ENCODE data around the gene RNASEH2C. TPM values are rescaled to one million over a fixed set of nuclear protein-coding genes. Genes with fewer than 3 reads are reported as not detected.

Gene RNASEH2C
- total RNA-seq, 2 experiments from 2014 or later, result 101 to 109 TPM

DNA sequence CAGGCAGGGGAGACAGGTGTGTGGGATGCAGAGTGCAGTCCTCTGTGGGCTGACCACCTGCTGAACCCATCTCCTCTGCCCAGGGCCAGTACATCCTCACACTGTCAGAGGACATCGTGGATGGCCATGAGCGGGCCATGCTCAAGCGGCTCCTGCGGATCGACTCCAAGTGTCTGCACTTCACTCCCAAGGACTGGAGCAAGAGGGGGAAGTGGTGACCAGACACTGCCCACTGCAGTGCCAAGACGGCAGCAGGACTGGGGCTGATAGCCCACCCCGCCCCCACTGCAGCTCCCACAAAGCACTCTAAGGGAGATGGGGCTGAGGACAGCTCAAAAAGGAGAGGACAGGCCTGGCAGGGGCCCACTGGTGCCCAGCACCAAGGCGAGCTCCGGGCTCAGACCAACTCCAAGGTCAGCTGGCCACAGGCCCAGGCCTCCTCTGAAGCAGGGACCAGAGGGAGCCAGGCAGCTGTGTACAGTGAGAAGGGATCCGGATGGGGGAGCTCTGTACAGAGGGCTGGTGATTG, 1.6 kb downstream of the RNASEH2C start:
- ATAC-seq (no peak), DNase-seq (no peak)
- H3K9me3 Mint-ChIP-seq, result no peaks in the 10 kb centered on the region
- no peaks in the 10 kb centered on the region for H3K27me3 Mint-ChIP-seq
- peaks cover 54% of the 10 kb centered on the region for H3K36me3 Mint-ChIP-seq (ENCODE audit: low read depth)
- intact Hi-C loops (cut with micrococcal nuclease), result no loop called here
- H3K4me3 Mint-ChIP-seq, result peak overlapping the region; percentile 88
- peak overlapping the region; percentile 96 for H3K27ac Mint-ChIP-seq
- CTCF ChIA-PET, result interaction anchor here (1.2 to 5.4 kb wide), 8 partner anchors 8 to 141 kb away, joined by 4 to 36 read pairs (median 8); partner anchors contain the start of genes KAT5, MUS81 and SNX32
- H3K4me1 Mint-ChIP-seq (ENCODE audit: low read depth), result peaks cover 22% of the 10 kb centered on the region
- POLR2A ChIA-PET, result interaction anchor here (0.7 to 4.2 kb wide), 13 partner anchors 7 to 144 kb away, joined by 3 to 22 read pairs (median 3); partner anchors contain the start of genes KAT5 and MUS81
- TF ChIP-seq, protein P1, sequence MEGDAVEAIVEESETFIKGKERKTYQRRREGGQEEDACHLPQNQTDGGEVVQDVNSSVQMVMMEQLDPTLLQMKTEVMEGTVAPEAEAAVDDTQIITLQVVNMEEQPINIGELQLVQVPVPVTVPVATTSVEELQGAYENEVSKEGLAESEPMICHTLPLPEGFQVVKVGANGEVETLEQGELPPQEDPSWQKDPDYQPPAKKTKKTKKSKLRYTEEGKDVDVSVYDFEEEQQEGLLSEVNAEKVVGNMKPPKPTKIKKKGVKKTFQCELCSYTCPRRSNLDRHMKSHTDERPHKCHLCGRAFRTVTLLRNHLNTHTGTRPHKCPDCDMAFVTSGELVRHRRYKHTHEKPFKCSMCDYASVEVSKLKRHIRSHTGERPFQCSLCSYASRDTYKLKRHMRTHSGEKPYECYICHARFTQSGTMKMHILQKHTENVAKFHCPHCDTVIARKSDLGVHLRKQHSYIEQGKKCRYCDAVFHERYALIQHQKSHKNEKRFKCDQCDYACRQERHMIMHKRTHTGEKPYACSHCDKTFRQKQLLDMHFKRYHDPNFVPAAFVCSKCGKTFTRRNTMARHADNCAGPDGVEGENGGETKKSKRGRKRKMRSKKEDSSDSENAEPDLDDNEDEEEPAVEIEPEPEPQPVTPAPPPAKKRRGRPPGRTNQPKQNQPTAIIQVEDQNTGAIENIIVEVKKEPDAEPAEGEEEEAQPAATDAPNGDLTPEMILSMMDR (IDR thresholded peaks at IDR 0.05), result no peak

DNA sequence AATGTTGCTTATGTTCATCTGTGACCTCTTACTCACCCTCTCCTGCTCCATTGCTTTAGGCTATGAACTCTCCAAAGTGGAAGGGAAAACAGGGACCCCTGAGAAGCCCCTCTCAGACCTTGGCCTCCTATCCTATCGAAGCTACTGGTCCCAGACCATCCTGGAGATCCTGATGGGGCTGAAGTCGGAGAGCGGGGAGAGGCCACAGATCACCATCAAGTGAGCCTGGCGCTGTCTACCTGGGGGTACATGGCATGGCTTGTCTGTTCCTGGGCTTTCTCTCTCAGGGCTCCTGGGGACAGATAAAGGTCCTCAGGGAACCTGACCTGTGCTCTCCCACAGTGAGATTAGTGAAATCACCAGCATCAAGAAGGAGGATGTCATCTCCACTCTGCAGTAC, 2.1 kb downstream of the RNASEH2C start:
- no peaks in the 10 kb centered on the region for H3K9me3 Mint-ChIP-seq
- CTCF ChIA-PET, result interaction anchor here (1.1 to 2.6 kb wide), 3 partner anchors 61 to 141 kb away, joined by 4 to 27 read pairs (median 5); partner anchors contain the start of gene MUS81
- H3K27me3 Mint-ChIP-seq, result no peaks in the 10 kb centered on the region
- peaks cover 57% of the 10 kb centered on the region for H3K36me3 Mint-ChIP-seq (ENCODE audit: low read depth)
- H3K4me3 Mint-ChIP-seq, result peak overlapping the region; percentile 88
- TF ChIP-seq, protein P1 (IDR thresholded peaks at IDR 0.05), result no peak
- DNase-seq (no peak), ATAC-seq (no peak)
- POLR2A ChIA-PET, result interaction anchor here (1.2 to 1.4 kb wide), 2 partner anchors 11 to 100 kb away, joined by 3 read pairs; no protein-coding TSS in a partner anchor
- peak overlapping the region; percentile 96 for H3K27ac Mint-ChIP-seq
- H3K4me1 Mint-ChIP-seq (ENCODE audit: low read depth), result peaks cover 25% of the 10 kb centered on the region
- intact Hi-C loops (cut with micrococcal nuclease), result no loop called here

DNA sequence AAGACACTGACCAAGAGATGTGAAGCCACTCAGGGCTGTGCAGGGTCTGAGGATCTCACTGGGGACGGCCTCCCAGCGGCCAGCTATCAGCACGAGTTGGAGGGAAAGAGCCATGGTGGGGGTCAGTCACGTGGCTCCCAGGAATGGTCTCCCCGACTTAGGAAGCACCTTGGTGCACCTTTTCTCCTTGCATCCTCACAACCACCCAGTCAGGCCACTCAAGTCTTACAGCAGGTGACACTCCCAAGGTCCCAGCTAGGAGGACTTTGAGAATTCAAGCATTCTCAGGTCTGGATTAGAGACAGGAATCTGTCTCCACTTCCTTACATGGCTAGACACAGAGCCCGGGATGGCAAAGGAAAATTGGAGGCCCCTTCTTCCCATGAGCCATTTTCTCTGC, 2.7 kb downstream of the RNASEH2C start:
- Mint-ChIP-seq H3K4me3 (no peak overlapping the region), H3K27me3 (no peaks in the 10 kb centered on the region), H3K36me3 (ENCODE audit: low read depth) (peaks cover 63% of the 10 kb centered on the region), H3K9me3 (no peaks in the 10 kb centered on the region), H3K4me1 (ENCODE audit: low read depth) (peaks cover 31% of the 10 kb centered on the region), H3K27ac (peak overlapping the region; percentile 9)
- ATAC-seq, result no peak
- DNase-seq, result no peak
- intact Hi-C loops (cut with micrococcal nuclease), result no loop called here
- TF ChIP-seq, protein P1 (IDR thresholded peaks at IDR 0.05), result no peak
- ChIA-PET POLR2A (interaction anchor here (1.0 to 1.4 kb wide), 2 partner anchors 11 to 57 kb away, joined by 3 read pairs; no protein-coding TSS in a partner anchor), CTCF (interaction anchor here (1.1 to 1.3 kb wide), 2 partner anchors 52 to 62 kb away, joined by 5 read pairs; no protein-coding TSS in a partner anchor)

DNA sequence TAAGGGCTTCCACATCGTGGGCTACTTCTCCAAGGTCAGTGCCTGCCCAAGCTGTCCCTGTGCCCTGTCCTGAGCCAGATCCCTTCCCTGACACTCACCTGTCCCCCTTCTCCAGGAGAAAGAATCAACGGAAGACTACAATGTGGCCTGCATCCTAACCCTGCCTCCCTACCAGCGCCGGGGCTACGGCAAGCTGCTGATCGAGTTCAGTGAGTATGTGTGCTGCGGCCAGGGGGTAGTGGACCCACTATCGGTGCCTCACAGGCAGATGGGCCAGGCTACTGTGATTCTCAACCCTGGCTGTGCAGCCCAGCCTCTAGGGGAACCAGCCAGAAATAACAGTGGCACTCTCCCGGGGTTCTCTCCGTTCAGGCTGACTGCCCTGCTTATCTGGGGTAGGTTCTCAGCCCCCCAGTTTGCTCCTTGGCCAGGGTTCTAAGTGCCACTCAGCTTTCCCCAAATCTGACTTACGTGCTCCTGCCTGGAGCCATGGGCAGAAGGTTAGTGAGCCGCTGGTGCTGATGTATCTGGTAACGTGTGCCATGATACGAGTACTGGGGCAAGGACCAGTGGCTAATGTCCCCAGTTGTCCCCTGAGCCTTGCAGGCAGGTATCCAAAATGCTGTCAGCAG, 3.7 kb downstream of the RNASEH2C start:
- intact Hi-C loops (cut with micrococcal nuclease), result no loop called here
- ChIA-PET POLR2A (interaction anchor here (0.9 kb wide), 3 partner anchors 11 to 60 kb away, joined by 3 to 4 read pairs (median 3); no protein-coding TSS in a partner anchor), CTCF (interaction anchor here (1.3 kb wide), 1 partner anchor 53 kb away, joined by 5 read pairs; no protein-coding TSS in a partner anchor)
- H3K9me3 Mint-ChIP-seq, result no peaks in the 10 kb centered on the region
- TF ChIP-seq, protein P1 (IDR thresholded peaks at IDR 0.05), result no peak
- H3K4me1 Mint-ChIP-seq (ENCODE audit: low read depth), result peaks cover 34% of the 10 kb centered on the region
- peak overlapping the region; percentile 36 for H3K27ac Mint-ChIP-seq
- no peaks in the 10 kb centered on the region for H3K27me3 Mint-ChIP-seq
- ATAC-seq (no peak), DNase-seq (no peak)
- H3K36me3 Mint-ChIP-seq (ENCODE audit: low read depth), result peaks cover 69% of the 10 kb centered on the region
- no peak overlapping the region for H3K4me3 Mint-ChIP-seq
